GM12878 (cell line): ENCODE data around the gene PRDM2. TPM values are rescaled to one million over a fixed set of nuclear protein-coding genes. Genes with fewer than 3 reads are reported as not detected.

ENCODE experiments used
- ATAC-seq: fragments of 200-7000 bp; cut with Tn5 transposase; 3 replicates; pipeline ENCODE4 v1.9.1; 2020; ENCODE audit warnings: mild to moderate bottlenecking, moderate library complexity
- BruUV-seq: library from RNA; stranded (reverse); fragments of 400-500 nt; replicated peaks from 2 replicates; lab custom pipeline; 2021; lab: Mats Ljungman, UMichigan
- CTCF ChIA-PET: fragments of 300-600 bp; sonication (Branson Sonifier 250); formaldehyde crosslinking; extraction: SDS; loops from one replicate; lab custom pipeline; 2021; ENCODE audit warnings: inconsistent platforms; lab: Yijun Ruan, JAX
- POLR2A ChIA-PET: fragments of 350-600 bp; formaldehyde crosslinking; extraction: SDS; loops from one replicate; lab custom pipeline; 2021; ENCODE audit warnings: inconsistent platforms; lab: Charles Lee
- RAD21 ChIA-PET: fragments of 300-600 bp; sonication (Branson Sonifier 250); formaldehyde crosslinking; loops from one replicate; lab custom pipeline; 2023; ENCODE audit warnings: antibody characterized with exemption; ENCODE audit not compliant: unreplicated experiment; lab: Charles Lee
- SMC1A ChIA-PET: fragments of 300-600 bp; sonication (Branson Sonifier 250); formaldehyde crosslinking; loops from one replicate; lab custom pipeline; 2023; ENCODE audit not compliant: unreplicated experiment, uncharacterized antibody; lab: Charles Lee
- DNase-seq: peaks from one replicate; pipeline ENCODE4 v3.0.0-alpha.2; 2011; ENCODE audit warnings: low read depth, low spot score
- FAIRE-seq: peaks from 3 replicates; lab custom pipeline; 2011; peaks lifted over from hg19 to GRCh38; lab: Jason Lieb, UNC
- H2AFZ ChIP-seq: 2 replicates; pipeline ENCODE4 v1.6.0; 2011; ENCODE audit warnings: low read depth, low read length, control low read depth; ENCODE audit not compliant: control insufficient read depth
- H3K27ac ChIP-seq: 2 replicates; pipeline ENCODE4 v1.5.1; 2011; ENCODE audit warnings: control low read depth; ENCODE audit not compliant: control insufficient read depth, insufficient read depth
- H3K27me3 ChIP-seq, 2 experiments: replicated peaks in 1 of 2; 2 replicates each; pipeline versions ENCODE4 v1.6.0 to v1.6.1; 2011; ENCODE audit warnings: low read length in 1 of 2; ENCODE audit not compliant: control insufficient read depth in 2 of 2, insufficient read depth in 2 of 2
- H3K36me3 ChIP-seq, 2 experiments: 2 replicates each; pipeline ENCODE4 v1.5.1; 2011; ENCODE audit warnings: low read length in 1 of 2; ENCODE audit not compliant: control insufficient read depth in 2 of 2, insufficient read depth in 2 of 2
- H3K4me1 ChIP-seq: 2 replicates; pipeline ENCODE4 v1.6.1; 2011; ENCODE audit warnings: mild to moderate bottlenecking, low read length, moderate library complexity, mixed read lengths; ENCODE audit not compliant: control insufficient read depth, insufficient read depth
- H3K4me2 ChIP-seq: 2 replicates; pipeline ENCODE4 v1.6.0; 2011; ENCODE audit warnings: control low read depth; ENCODE audit not compliant: control insufficient read depth, insufficient read depth
- H3K4me3 ChIP-seq: fragments of 200-600 bp; sonication (generic); 2 replicates; pipeline ENCODE4 v1.5.1; 2016
- H3K79me2 ChIP-seq: 2 replicates; pipeline ENCODE4 v1.6.0; 2011; ENCODE audit warnings: low read length; ENCODE audit not compliant: control insufficient read depth, insufficient read depth
- H3K9ac ChIP-seq: 2 replicates; pipeline ENCODE4 v1.8.0; 2011; ENCODE audit warnings: low read length, control low read depth, mixed read lengths; ENCODE audit not compliant: control insufficient read depth, insufficient read depth
- H3K9me3 ChIP-seq: replicated peaks from 3 replicates; pipeline ENCODE4 v1.5.1; 2011; ENCODE audit warnings: mild to moderate bottlenecking, low read length; ENCODE audit not compliant: control insufficient read depth, insufficient read depth
- H4K20me1 ChIP-seq: 2 replicates; pipeline ENCODE4 v1.6.0; 2011; ENCODE audit not compliant: control insufficient read depth, insufficient read depth
- HDAC2 ChIP-seq: fragments of 200-600 bp; sonication (generic); IDR thresholded peaks from 2 replicates; pipeline ENCODE4 v1.6.1; 2017
- HDAC6 ChIP-seq: fragments of 200-600 bp; sonication (generic); IDR thresholded peaks from one replicate; pipeline ENCODE4 v1.8.0; 2017; ENCODE audit warnings: antibody characterized with exemption; ENCODE audit not compliant: unreplicated experiment
- SP1 ChIP-seq: IDR thresholded peaks from one replicate; pipeline ENCODE4 v1.6.1; 2011; ENCODE audit warnings: low read depth, low read length
- TCF3 ChIP-seq: IDR thresholded peaks from 2 replicates; pipeline ENCODE4 v1.6.1; 2012; ENCODE audit warnings: low read depth, mild to moderate bottlenecking, low read length, borderline replicate concordance; ENCODE audit not compliant: insufficient read depth
- YBX1 ChIP-seq: fragments of 450-650 bp; IDR thresholded peaks from 2 replicates; pipeline ENCODE4 v1.6.1; 2016; ENCODE audit warnings: antibody characterized with exemption
- ZNF384 ChIP-seq: IDR thresholded peaks from 2 replicates; pipeline ENCODE4 v1.6.1; 2012; ENCODE audit warnings: low read depth, mild to moderate bottlenecking, low read length, improper control_type of control experiment, borderline replicate concordance
- ZNF687 ChIP-seq: fragments of 450-650 bp; IDR thresholded peaks from 2 replicates; pipeline ENCODE4 v1.6.1; 2017; ENCODE audit warnings: mild to moderate bottlenecking, moderate library complexity
- WGBS: methylation state at CpG from one replicate; pipeline ENCODE4 v1.1.6; 2016; ENCODE audit warnings: low lambda C conversion rate; ENCODE audit not compliant: insufficient replicate concordance, insufficient coverage; ENCODE audit errors: missing lambda C conversion rate; 5-methylcytosine and 5-hydroxymethylcytosine counted together
- in situ Hi-C: fragments of 300-500 bp; cut with MboI; formaldehyde crosslinking; loops from 9 replicates; pipeline ENCODE4 v1.14.3; 2018; ENCODE audit warnings: mixed read lengths
- intact Hi-C: fragments of 100-400 bp; cut with micrococcal nuclease; formaldehyde crosslinking; loops from one replicate; pipeline ENCODE4 v1.14.2; 2022; ENCODE audit not compliant: unreplicated experiment
- polyA plus RNA-seq, 11 experiments: library from polyadenylated mRNA; depleted of rRNA in 4 of 11; unstranded in 6 of 11; stranded (reverse) in 5 of 11; fragments of >200 nt; fragmentation: Nextera tagmentation in 4 of 11; fragmentation: Illumina TruSeq in 1 of 11; extraction: Ambion mirVana in 4 of 11; extraction: Trizol in 1 of 11; gene quantifications; 1 replicate in 1 of 11; 2 replicates in 10 of 11; pipeline versions ENCODE4 v1.2.1 to v1.2.3, GENCODE V29; 2011 to 2016; ENCODE audit warnings: inconsistent platforms in 2 of 11, missing spikeins in 2 of 11, low read depth in 1 of 11
- total RNA-seq, 4 experiments: library from RNA; depleted of rRNA in 3 of 4; stranded (reverse); fragments of >200 nt in 3 of 4; fragmentation: Illumina TruSeq in 1 of 4; extraction: Trizol in 1 of 4; gene quantifications; 2 replicates each; pipeline versions ENCODE4 v1.2.1 to v1.2.3, GENCODE V29; 2013 to 2021

Gene PRDM2
- total and polyA plus RNA-seq, 10 of the 15 experiments (the other 5 are each of a cell fraction or from before 2014, with no cell fraction given), result 8.4 to 45.1 (median 23.5) TPM

- TF ChIP-seq ZNF687, result no peak
Measured at GRCh38 chr1:13836136-13836535, 136.1 kb downstream of the PRDM2 start (continued).

GRCh38 chr1:13836631-13837030 is 136.6 kb downstream of the PRDM2 start:
- CTCF ChIA-PET, result no interaction called here
- RAD21 ChIA-PET, result no interaction called here
- SMC1A ChIA-PET, result interaction anchor here (1.1 kb wide), 1 partner anchor 174 kb away, joined by 3 read pairs; no protein-coding TSS in a partner anchor
- no peak for FAIRE-seq
- Histone ChIP-seq H4K20me1 (no peaks in the 10 kb centered on the region), H3K4me2 (no peak overlapping the region), H3K9me3 (no peaks in the 10 kb centered on the region), H3K9ac (no peak overlapping the region), H2AFZ (no peak overlapping the region), H3K79me2 (no peaks in the 10 kb centered on the region), H3K27me3 (no peaks in the 10 kb centered on the region), H3K4me1 (no peaks in the 10 kb centered on the region), H3K27ac (no peak overlapping the region), H3K4me3 (no peak overlapping the region), H3K36me3 (no peaks in the 10 kb centered on the region)
- WGBS, result 0% methylated on average over 1 of the region's 1 CpG
- intact Hi-C loops, result no loop called here
- POLR2A ChIA-PET, result interaction anchor here (0.6 kb wide), 1 partner anchor 1903 kb away, joined by 3 read pairs; no protein-coding TSS in a partner anchor
- in situ Hi-C loops, result no loop called here
- BruUV-seq, result no TSS peak
- no peak for DNase-seq
- no peak for ATAC-seq
- no peak for TF ChIP-seq TCF3
- TF ChIP-seq SP1, result no peak
- TF ChIP-seq ZNF384, result no peak
- no peak for TF ChIP-seq HDAC6
- no peak for TF ChIP-seq HDAC2
- no peak for TF ChIP-seq YBX1
